Spleen (tissue), 7 donors: ENCODE measurements around the gene SLC1A7.

Experiments
- CTCF ChIP-seq, 11 experiments: fragments of 200-600 bp in 7 of 11; fragments of 450-650 bp in 4 of 11; sonication (generic) in 4 of 11; IDR thresholded peaks in 8 of 11; conservative IDR thresholded peaks in 3 of 11; 1 replicate in 7 of 11; 2 replicates in 4 of 11; pipeline versions ENCODE4 v1.4.0 to v1.8.0; 2016 to 2021; ENCODE audit warnings: antibody characterized with exemption in 11 of 11, inconsistent platforms in 4 of 11, mild to moderate bottlenecking in 1 of 11
- POLR2A ChIP-seq, 3 donors: fragments of 450-650 bp; IDR thresholded peaks; one replicate each; pipeline ENCODE4 v1.5.1; 2017; ENCODE audit warnings: antibody characterized with exemption in 3 of 3, mild to moderate bottlenecking in 1 of 3
- POLR2AphosphoS5 ChIP-seq, 3 donors: sonication (generic); formaldehyde crosslinking; IDR thresholded peaks; one replicate each; pipeline ENCODE4 v1.5.1; 2017; ENCODE audit warnings: antibody characterized with exemption in 3 of 3
- donor health status: DM: no; HTN: no; CAD: no; lungs with moderate emphysema.
- donor health status: DM: no; HTN: no; CAD: no.
- donor health status: DM: no; HTN: no; CAD: no.

- TF ChIP-seq POLR2A (IDR thresholded peaks at IDR 0.05) (no peak), CTCF (IDR thresholded peaks at IDR 0.05 in 8 of 11, conservative IDR thresholded peaks at IDR 0.05 in 3 of 11) (no peak), POLR2AphosphoS5 (IDR thresholded peaks at IDR 0.05) (no peak)
Measured at GRCh38 chr1:53061859-53062707, 80.4 kb downstream of the SLC1A7 start, which contains the start of gene PODN.
